Activated CD4-positive, alpha-beta T cell treated with anti-CD3 and anti-CD28 coated beads, Interleukin-2, amount 10 ng/mL, durations not matched to agents 24 days and 14 days (primary cell): ENCODE measurements around the gene METTL23. TPM values are rescaled to one million over a fixed set of nuclear protein-coding genes. Genes with fewer than 3 reads are reported as not detected.

Experiments used
- DNase-seq: peaks from one replicate; pipeline ENCODE4 v3.0.0; 2022
- H3K27ac Mint-ChIP-seq: one replicate; pipeline ENCODE4 v1.8.0; 2022; ENCODE audit warnings: mild to moderate bottlenecking, mixed read lengths
- H3K27me3 Mint-ChIP-seq: one replicate; pipeline ENCODE4 v1.8.0; 2022; ENCODE audit warnings: mixed read lengths
- H3K36me3 Mint-ChIP-seq: one replicate; pipeline ENCODE4 v1.8.0; 2022; ENCODE audit warnings: low read depth, mild to moderate bottlenecking, mixed read lengths
- H3K4me1 Mint-ChIP-seq: one replicate; pipeline ENCODE4 v1.8.0; 2021; ENCODE audit warnings: mixed read lengths
- H3K4me3 Mint-ChIP-seq: one replicate; pipeline ENCODE4 v1.8.0; 2022; ENCODE audit warnings: mild to moderate bottlenecking, moderate library complexity, mixed read lengths
- H3K9me3 Mint-ChIP-seq: one replicate; pipeline ENCODE4 v1.8.0; 2021; ENCODE audit warnings: mixed read lengths
- intact Hi-C: fragments of 100-400 bp; cut with micrococcal nuclease; formaldehyde crosslinking; loops from one replicate; pipeline ENCODE4 v1.15.1; 2023
- total RNA-seq: library from RNA; stranded (reverse); gene quantifications from 2 replicates; pipeline ENCODE4 v1.2.3, GENCODE V29; 2022

Gene METTL23, protein sequence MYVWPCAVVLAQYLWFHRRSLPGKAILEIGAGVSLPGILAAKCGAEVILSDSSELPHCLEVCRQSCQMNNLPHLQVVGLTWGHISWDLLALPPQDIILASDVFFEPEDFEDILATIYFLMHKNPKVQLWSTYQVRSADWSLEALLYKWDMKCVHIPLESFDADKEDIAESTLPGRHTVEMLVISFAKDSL
- 32.9 and 35.5 TPM in 2 replicates for total RNA-seq

DNA sequence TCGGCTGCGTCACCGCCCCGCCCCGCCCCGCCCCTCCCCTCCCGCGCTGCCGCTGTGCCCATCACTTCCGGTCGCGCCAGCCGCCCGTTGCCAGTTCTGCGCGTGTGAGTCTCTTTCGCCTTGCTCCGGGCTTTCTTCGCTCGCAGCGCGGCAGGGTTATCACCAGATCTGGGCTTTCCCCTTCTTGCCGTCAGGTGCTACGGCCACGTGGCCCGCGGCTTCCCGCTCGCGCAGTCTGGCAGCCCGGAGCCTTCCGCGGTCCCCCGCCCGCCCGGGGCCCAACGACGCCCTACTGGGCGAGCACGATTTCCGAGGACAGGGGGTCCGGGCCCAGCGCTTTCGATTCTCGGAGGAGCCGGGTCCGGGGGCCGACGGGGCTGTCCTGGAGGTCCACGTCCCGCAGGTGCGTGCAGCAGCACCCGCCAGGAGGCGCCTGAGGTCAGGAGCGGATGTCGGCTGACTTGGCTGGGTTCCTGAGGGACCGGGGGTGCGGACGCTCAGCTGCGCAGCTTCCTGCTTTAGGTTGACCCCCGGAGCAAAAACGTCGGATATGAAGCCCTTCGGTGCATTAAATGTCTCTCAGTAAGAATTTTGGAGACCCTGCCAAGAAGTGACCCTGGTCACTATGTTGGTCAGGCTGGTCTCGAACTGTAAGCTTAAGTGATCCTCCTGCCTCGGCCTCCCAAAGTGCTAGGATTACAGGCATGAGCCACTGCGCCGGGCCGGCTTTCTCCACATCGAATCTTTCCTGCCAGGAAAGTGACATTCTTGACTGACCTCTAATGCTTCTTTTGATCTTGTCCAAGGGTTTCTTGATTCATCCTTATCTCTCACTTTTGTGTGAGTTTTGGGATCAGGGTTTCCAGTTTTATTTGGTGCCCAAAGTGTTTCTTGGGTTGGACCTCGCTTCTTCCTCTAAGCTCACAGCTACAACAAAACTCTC, at the start of gene METTL23:
Gene METTL23, plus strand, starts transcription at position 64 of the 943 bp plus-strand sequence. CDS start 2,872 bp downstream, outside the sequence.
- H3K36me3 Mint-ChIP-seq, result peaks cover 55% of the 10 kb centered on the region
- peak within 1 kb of the TSS; percentile 97 for H3K27ac Mint-ChIP-seq
- peak; percentile 94 for DNase-seq
- no peaks in the 10 kb centered on the region for H3K9me3 Mint-ChIP-seq
- intact Hi-C loops, result loop anchor here (1.0 to 5.0 kb wide), 3 partner anchors 10 to 414 kb away; partner anchors contain the start of genes SEC14L1 and SRSF2
- H3K27me3 Mint-ChIP-seq, result no peaks in the 10 kb centered on the region
- H3K4me3 Mint-ChIP-seq, result peak within 1 kb of the TSS; percentile 96
- H3K4me1 Mint-ChIP-seq, result peaks cover 37% of the 10 kb centered on the region

DNA sequence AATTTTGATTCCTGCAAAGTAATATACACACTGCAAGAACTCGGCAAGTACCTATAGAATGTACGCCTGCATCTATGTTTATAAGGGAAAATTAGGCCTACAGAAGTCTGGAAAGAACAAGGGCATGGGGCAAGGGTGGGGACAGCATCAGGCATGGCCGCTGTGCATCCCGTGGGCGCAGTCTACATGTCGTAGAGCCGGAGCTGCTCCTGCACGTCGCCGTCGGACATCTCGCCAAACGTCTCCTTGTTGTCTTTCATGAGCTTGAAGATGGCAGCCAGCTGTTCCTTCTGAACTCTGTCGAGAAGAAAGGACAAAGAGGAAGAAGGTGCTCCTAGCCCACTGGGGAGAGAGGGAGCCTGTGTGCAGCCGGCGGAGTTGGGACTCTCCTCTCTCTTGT, 49.2 kb upstream of the METTL23 start:
- no peak for DNase-seq
- Mint-ChIP-seq H3K4me3 (no peak overlapping the region), H3K4me1 (peaks cover 8% of the 10 kb centered on the region), H3K27ac (no peak overlapping the region), H3K27me3 (peaks cover 3% of the 10 kb centered on the region), H3K9me3 (no peaks in the 10 kb centered on the region), H3K36me3 (no peaks in the 10 kb centered on the region)
- intact Hi-C loops, result no loop called here

DNA sequence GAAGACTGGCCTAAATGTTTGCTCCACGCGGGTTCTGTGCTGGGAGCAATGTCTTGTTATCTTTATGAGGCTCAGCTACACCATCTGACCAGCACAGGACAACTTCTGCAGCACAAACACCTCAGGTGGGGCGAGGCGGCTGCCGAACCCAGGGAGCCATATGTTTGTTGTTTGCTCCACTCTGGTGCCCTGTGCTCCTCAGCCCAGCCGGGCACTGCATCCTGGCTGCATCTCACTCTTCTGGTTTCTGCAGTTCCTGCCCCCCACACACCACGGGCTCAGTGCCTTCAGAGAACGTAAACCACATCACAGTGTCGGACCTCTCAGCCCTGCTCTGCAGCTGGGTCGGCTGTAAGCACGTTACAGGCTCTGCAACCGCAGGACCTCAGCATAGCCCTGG, 48.3 kb upstream of the METTL23 start:
- Mint-ChIP-seq H3K9me3 (no peaks in the 10 kb centered on the region), H3K36me3 (no peaks in the 10 kb centered on the region), H3K4me1 (peaks cover 5% of the 10 kb centered on the region), H3K4me3 (no peak overlapping the region), H3K27me3 (peaks cover 3% of the 10 kb centered on the region), H3K27ac (no peak overlapping the region)
- intact Hi-C loops, result no loop called here
- peak; percentile 76 for DNase-seq

DNA sequence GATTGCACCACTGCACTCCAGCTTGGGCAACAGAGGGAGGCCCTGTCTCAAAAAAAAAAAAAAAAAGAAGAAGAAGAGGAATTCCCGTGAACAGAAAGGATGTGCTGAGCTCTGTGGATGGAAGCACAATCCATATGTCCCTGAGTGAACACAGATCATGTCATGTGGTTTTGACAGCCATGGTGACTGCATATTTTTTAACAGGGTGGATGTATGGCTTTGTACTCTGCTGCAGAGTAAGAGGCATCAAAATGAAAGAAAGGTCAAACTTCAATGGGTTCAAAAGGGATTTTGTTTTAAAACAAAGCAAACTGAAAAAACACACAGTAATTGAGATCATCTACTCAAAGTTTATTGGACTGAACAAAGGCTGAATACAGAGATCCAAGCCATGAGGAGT, 47.4 kb upstream of the METTL23 start:
- Mint-ChIP-seq H3K9me3 (no peaks in the 10 kb centered on the region), H3K27me3 (peaks cover 3% of the 10 kb centered on the region), H3K4me1 (peaks cover 5% of the 10 kb centered on the region), H3K4me3 (no peak overlapping the region), H3K36me3 (no peaks in the 10 kb centered on the region), H3K27ac (no peak overlapping the region)
- DNase-seq, result no peak
- intact Hi-C loops, result no loop called here

DNA sequence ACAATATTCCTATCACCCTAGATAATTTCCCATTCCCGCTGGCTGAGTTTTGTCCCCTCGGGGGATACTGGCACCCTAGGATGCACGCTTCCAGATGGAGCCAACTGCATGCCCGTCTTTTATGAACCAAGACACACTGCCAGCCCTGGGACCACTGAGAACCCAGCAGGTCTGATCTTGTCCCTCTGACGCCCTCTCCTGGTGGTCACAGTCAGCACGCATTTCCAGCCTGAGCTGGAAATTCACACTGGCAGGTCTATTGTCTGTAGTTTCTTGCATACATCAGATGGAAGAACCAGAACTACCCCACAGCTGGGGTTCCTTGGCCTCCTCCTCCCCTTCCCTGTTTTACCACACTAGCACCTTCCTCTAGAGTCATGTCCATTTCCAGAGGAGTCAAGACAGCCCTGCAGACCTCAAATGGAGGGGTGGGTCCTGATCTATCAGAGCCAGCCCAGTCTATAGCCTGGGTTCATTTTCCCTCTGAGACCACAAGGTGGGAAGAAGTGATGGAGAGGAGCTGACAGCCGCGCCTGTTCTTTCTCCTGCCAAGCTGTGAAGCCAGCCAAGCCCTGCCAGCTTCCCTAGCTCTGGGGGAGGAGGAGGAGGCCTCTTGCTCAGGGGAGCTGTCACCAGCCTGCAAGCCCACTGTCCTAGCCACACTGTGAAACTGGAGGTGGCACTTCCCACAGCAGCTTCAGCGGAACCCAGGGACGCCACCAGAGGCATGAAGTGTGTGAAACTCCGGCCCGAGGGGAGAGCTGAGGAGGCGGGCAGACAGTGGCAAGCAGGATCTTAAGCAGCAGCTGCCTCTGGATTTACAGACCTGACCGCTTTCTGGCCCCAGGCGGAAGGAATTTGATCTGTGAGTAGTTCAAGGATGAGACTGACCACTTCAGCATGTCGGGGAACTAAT, 45.2 kb upstream of the METTL23 start:
- DNase-seq, result peak; percentile 91
- Mint-ChIP-seq H3K27ac (no peak overlapping the region), H3K36me3 (no peaks in the 10 kb centered on the region), H3K4me3 (no peak overlapping the region), H3K27me3 (peaks cover 3% of the 10 kb centered on the region), H3K4me1 (peaks cover 5% of the 10 kb centered on the region), H3K9me3 (no peaks in the 10 kb centered on the region)
- intact Hi-C loops, result no loop called here

DNA sequence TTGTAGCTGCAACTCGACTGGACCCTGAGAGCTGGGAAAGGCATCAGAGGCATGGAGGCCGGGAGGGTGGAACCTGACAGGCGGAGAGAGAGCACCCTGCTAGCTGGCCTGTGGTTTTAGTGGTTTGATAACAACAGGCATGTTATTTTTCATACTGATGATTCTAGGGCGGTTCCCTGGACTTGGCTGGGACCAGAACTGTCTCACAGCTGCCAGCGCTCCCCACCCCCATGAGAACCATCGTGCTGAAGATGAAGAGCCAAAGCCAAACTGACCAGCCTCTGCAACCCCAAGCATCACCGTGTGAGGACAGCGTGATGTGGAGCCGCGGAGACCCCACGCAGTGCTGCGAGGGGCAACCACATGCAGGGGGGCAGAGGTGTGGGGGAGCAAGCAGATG, 44.3 kb upstream of the METTL23 start:
- Mint-ChIP-seq H3K9me3 (no peaks in the 10 kb centered on the region), H3K36me3 (no peaks in the 10 kb centered on the region), H3K4me1 (peaks cover 5% of the 10 kb centered on the region), H3K27me3 (peaks cover 3% of the 10 kb centered on the region), H3K4me3 (no peak overlapping the region), H3K27ac (no peak overlapping the region)
- DNase-seq, result no peak
- intact Hi-C loops, result no loop called here

DNA sequence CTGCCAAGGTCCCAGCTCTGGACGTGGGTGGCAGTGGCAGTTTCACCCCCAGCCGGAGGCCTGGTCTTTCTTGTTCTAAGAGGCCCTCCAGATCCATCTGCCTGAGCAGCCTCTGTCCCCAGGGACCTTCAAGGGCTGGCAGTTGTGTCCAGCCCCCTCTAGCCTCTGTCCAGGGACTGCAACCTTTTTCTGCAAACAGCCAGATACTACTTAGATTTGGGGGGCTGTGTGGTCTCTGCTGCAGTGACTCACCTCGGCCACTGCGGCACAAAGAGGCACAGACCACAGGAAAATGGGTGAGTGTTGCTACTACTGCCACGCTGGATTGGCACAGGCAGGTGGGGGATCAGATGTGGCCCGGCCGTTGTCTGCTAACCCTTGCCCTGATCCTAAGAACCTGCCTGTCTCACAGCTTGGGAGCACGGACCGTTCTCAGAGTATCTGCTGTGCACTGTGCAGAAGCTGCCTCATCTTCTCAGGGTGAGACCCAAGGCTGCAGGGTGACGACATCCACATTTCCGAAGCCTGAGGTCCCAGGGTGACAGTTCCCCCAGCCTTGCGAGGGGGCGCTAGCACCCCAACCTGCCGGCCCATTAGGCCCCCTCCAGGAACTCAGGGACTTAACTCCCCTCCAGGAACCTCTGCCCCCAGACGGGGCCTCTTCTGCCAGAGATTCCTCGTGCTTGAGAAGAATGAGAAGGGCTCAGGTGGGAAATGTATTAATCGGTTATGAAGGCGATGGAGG, 43.5 kb upstream of the METTL23 start:
- DNase-seq, result no peak
- Mint-ChIP-seq H3K9me3 (no peaks in the 10 kb centered on the region), H3K27me3 (peaks cover 3% of the 10 kb centered on the region), H3K4me1 (peaks cover 5% of the 10 kb centered on the region), H3K36me3 (no peaks in the 10 kb centered on the region), H3K27ac (no peak overlapping the region), H3K4me3 (no peak overlapping the region)
- intact Hi-C loops, result no loop called here

DNA sequence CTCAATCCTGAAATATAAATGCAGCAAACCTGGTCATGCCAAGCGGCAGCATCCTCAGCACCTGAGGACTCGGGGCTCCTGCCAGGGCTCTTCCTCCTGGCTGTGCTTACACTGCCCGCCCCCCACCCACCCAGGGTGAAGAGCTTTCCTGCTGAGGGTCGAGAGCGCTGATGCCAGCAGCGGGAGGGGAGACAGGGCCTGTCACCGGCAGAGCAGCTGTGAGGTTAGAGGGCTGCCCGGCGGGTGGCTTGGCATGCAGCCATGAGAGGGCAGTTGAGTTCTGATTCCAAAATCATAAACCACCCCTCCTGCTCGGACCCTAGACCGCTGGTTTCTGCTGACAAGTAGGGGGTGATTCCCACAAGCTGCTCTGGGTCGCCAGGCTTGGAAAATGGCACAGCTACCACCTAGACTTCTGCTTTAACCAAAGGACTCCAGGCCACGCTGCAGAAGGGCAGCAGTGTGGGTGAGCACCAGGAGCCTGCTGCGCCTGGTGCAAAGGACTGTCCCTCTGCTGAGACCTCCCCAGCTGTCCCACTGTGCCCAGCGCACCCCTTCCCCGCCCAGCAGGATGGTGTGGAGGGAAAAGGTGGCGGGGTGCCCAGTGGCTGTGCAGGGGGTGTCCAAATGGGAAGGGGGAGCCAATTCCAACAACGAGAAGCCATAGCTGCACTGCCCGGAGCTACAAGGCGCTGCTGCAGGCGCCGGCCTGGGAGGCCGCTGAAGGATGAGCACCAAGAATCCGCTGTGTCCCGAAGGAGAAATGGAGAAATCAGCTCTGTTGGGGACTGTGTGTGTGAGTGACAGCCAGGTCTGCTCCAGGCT, 42.5 kb upstream of the METTL23 start:
- no peak overlapping the region for H3K4me3 Mint-ChIP-seq
- H3K9me3 Mint-ChIP-seq, result no peaks in the 10 kb centered on the region
- intact Hi-C loops, result no loop called here
- no peaks in the 10 kb centered on the region for H3K36me3 Mint-ChIP-seq
- no peak for DNase-seq
- no peak overlapping the region for H3K27ac Mint-ChIP-seq
- H3K27me3 Mint-ChIP-seq, result peaks cover 6% of the 10 kb centered on the region
- peaks cover 7% of the 10 kb centered on the region for H3K4me1 Mint-ChIP-seq

DNA sequence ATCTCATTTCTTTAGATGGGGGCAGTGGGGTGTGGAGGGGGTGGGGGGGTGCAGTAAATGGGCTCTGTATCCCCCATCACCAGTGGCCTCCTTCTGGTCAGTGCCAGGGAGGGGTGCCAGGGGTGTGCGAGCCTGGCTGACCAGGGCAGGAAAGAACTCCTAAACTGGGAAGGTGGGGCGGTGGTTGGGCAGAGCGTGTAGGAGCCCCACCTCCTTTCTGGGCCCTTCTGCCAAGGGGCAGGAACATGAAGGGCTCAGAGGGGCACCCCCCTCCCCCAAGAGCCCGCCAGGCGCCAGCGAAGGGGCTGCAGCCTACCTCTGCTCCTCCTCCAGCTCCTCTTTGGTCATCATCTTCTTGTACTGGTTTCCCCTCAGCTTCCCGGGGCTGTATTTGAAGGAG, 41.9 kb upstream of the METTL23 start:
- Mint-ChIP-seq H3K4me1 (peaks cover 4% of the 10 kb centered on the region), H3K27ac (no peak overlapping the region), H3K9me3 (no peaks in the 10 kb centered on the region), H3K36me3 (no peaks in the 10 kb centered on the region), H3K4me3 (no peak overlapping the region), H3K27me3 (peaks cover 6% of the 10 kb centered on the region)
- no peak for DNase-seq
- intact Hi-C loops, result no loop called here

DNA sequence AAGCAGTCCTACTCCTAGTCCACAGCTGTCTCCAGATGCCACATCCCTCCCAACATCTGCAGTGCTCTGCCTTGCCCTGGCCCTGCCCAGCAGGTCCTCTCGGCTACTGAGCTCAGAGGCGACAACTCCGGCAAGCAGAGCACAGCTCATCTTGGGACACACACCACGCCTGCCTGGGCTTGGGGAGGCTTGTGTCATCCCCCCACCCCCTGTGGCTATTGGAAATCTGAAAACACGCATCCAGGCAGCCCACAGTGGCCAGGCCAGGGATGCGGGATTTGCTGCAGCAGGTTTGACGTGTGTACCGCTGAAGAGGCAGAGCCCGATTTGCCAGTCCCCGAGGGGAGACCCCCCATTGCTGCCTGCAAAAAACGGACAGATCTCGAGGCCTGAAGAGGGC, 41.3 kb upstream of the METTL23 start:
- Mint-ChIP-seq H3K4me3 (no peak overlapping the region), H3K27ac (no peak overlapping the region), H3K9me3 (no peaks in the 10 kb centered on the region), H3K36me3 (no peaks in the 10 kb centered on the region), H3K4me1 (peaks cover 4% of the 10 kb centered on the region), H3K27me3 (peaks cover 6% of the 10 kb centered on the region)
- intact Hi-C loops, result no loop called here
- no peak for DNase-seq

DNA sequence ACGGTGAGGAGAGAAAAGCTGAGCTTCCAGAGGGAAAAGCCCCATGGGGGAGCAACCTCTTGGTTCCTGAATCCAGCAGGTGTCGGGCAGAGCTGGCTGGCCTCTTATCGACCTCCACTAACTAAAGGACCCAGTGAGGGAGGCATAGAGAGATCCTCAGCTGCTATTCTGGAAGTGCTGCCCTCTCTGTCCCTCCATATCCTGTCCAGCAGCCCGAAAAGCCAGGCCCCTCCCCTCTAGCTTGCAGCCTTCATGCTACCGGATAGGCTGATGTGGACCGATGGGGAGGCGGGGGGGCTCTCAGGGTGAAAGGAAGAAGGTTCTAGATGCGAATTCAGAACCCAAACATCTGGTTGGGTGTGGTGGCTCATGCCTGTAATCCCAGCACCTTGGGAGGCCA, 40.8 kb upstream of the METTL23 start:
- H3K4me3 Mint-ChIP-seq, result no peak overlapping the region
- intact Hi-C loops, result no loop called here
- no peak for DNase-seq
- peaks cover 4% of the 10 kb centered on the region for H3K4me1 Mint-ChIP-seq
- no peaks in the 10 kb centered on the region for H3K9me3 Mint-ChIP-seq
- no peak overlapping the region for H3K27ac Mint-ChIP-seq
- H3K27me3 Mint-ChIP-seq, result peaks cover 6% of the 10 kb centered on the region
- H3K36me3 Mint-ChIP-seq, result no peaks in the 10 kb centered on the region

DNA sequence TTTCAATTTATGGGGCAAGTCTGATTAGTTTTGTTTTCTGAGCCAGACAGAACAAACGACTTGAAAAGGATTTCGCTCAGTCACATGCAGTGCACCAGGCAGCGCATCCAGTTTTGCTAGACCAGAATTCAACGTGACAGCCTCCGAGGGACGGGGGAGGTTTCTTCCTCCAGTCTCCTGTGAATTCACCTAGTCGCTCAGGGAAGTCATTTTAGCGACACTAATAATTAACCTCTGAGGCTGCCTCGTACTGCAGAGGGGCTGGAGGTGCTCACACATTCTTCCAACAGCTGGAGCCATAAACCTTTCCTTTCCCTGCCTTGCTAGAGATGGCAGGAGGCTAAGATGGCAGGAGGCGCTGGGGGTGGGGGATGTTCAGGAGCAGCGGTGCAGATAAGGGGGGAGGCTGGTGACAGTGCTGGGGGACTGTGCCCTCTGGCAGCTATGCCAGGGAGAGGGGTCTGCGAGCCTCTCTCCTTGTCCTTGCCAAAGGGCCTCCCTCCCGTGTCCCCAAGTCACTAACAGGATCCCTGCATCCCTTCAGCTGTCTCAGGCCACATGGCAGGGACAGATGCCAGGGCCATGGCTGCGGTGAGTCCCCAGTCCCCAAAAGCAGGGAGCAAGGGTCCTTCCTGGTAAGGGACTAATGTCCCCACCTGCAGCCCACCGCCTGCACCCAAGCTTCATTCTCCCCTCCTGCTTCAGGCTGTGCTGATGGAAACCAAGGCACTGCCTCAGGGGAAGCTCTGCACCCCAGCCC, 39.9 kb upstream of the METTL23 start:
- intact Hi-C loops, result no loop called here
- no peak for DNase-seq
- Mint-ChIP-seq H3K27ac (no peak overlapping the region), H3K27me3 (peaks cover 3% of the 10 kb centered on the region), H3K36me3 (no peaks in the 10 kb centered on the region), H3K9me3 (no peaks in the 10 kb centered on the region), H3K4me1 (peaks cover 2% of the 10 kb centered on the region), H3K4me3 (no peak overlapping the region)
